ENCODE results near the gene C1orf116.

Gene C1orf116

GRCh38 chr1:207013321-207014085, 19.1 kb downstream of the C1orf116 start:
- Mint-ChIP-seq H3K4me1 (ENCODE audit: low read depth) (peaks cover 25% of the 10 kb centered on the region), H3K9me3 (no peaks in the 10 kb centered on the region), H3K27ac (no peak overlapping the region), H3K4me3 (no peak overlapping the region), H3K27me3 (peaks cover 17% of the 10 kb centered on the region), H3K36me3 (ENCODE audit: low read depth) (no peaks in the 10 kb centered on the region)
- intact Hi-C loops (cut with micrococcal nuclease): no loop called here

GRCh38 chr1:207010726-207011125, 21.8 kb downstream of the C1orf116 start:
- Mint-ChIP-seq H3K27me3 (peaks cover 23% of the 10 kb centered on the region), H3K9me3 (no peaks in the 10 kb centered on the region)
- intact Hi-C loops (cut with micrococcal nuclease): no loop called here

GRCh38 chr1:207009945-207010344, 22.6 kb downstream of the C1orf116 start:
- Mint-ChIP-seq H3K27ac (no peak overlapping the region), H3K36me3 (ENCODE audit: low read depth) (no peaks in the 10 kb centered on the region), H3K9me3 (no peaks in the 10 kb centered on the region), H3K4me1 (ENCODE audit: low read depth) (peaks cover 15% of the 10 kb centered on the region), H3K27me3 (peaks cover 25% of the 10 kb centered on the region), H3K4me3 (no peak overlapping the region)
- intact Hi-C loops (cut with micrococcal nuclease): no loop called here

More at GRCh38 chr1:207010726-207011125, 21.8 kb downstream of the C1orf116 start:
- Mint-ChIP-seq H3K27ac (no peak overlapping the region), H3K36me3 (ENCODE audit: low read depth) (no peaks in the 10 kb centered on the region), H3K4me1 (ENCODE audit: low read depth) (peaks cover 17% of the 10 kb centered on the region), H3K4me3 (no peak overlapping the region)

- Mint-ChIP-seq H3K9me3 (no peaks in the 10 kb centered on the region), H3K27ac (no peak overlapping the region), H3K4me3 (no peak overlapping the region), H3K27me3 (peaks cover 25% of the 10 kb centered on the region), H3K36me3 (ENCODE audit: low read depth) (no peaks in the 10 kb centered on the region), H3K4me1 (ENCODE audit: low read depth) (peaks cover 12% of the 10 kb centered on the region)
- intact Hi-C loops (cut with micrococcal nuclease): no loop called here
These were observed 23.2 kb downstream of the C1orf116 start for GRCh38 chr1:207009182-207009850.

- H3K4me1 Mint-ChIP-seq (ENCODE audit: low read depth): peaks cover 12% of the 10 kb centered on the region
- no peak overlapping the region for H3K27ac Mint-ChIP-seq
- no peak overlapping the region for H3K4me3 Mint-ChIP-seq
- H3K27me3 Mint-ChIP-seq: peaks cover 17% of the 10 kb centered on the region
- H3K36me3 Mint-ChIP-seq (ENCODE audit: low read depth): no peaks in the 10 kb centered on the region
- intact Hi-C loops (cut with micrococcal nuclease): loop anchor here (2.0 kb wide), 1 partner anchor 69 kb away; no protein-coding TSS in a partner anchor
- no peaks in the 10 kb centered on the region for H3K9me3 Mint-ChIP-seq
These were observed 25.1 kb downstream of the C1orf116 start for GRCh38 chr1:207007352-207008033.

GRCh38 chr1:207006914-207007313, 25.6 kb downstream of the C1orf116 start:
- peaks cover 15% of the 10 kb centered on the region for H3K27me3 Mint-ChIP-seq

GRCh38 chr1:207006083-207006482, 26.5 kb downstream of the C1orf116 start:
- intact Hi-C loops (cut with micrococcal nuclease): loop anchor here (2.0 kb wide), 1 partner anchor 71 kb away; no protein-coding TSS in a partner anchor
- H3K4me3 Mint-ChIP-seq: no peak overlapping the region
- peaks cover 13% of the 10 kb centered on the region for H3K27me3 Mint-ChIP-seq
- no peaks in the 10 kb centered on the region for H3K36me3 Mint-ChIP-seq (ENCODE audit: low read depth)
- H3K4me1 Mint-ChIP-seq (ENCODE audit: low read depth): peaks cover 8% of the 10 kb centered on the region
- no peak overlapping the region for H3K27ac Mint-ChIP-seq
- H3K9me3 Mint-ChIP-seq: no peaks in the 10 kb centered on the region

More at GRCh38 chr1:207006914-207007313, 25.6 kb downstream of the C1orf116 start:
- Mint-ChIP-seq H3K4me1 (ENCODE audit: low read depth) (peaks cover 12% of the 10 kb centered on the region), H3K36me3 (ENCODE audit: low read depth) (no peaks in the 10 kb centered on the region), H3K9me3 (no peaks in the 10 kb centered on the region), H3K4me3 (no peak overlapping the region), H3K27ac (no peak overlapping the region)
- intact Hi-C loops (cut with micrococcal nuclease): loop anchor here (2.0 kb wide), 1 partner anchor 70 kb away; no protein-coding TSS in a partner anchor

- intact Hi-C loops (cut with micrococcal nuclease): no loop called here
- Mint-ChIP-seq H3K9me3 (no peaks in the 10 kb centered on the region), H3K27ac (no peak overlapping the region), H3K4me1 (ENCODE audit: low read depth) (peaks cover 7% of the 10 kb centered on the region), H3K36me3 (ENCODE audit: low read depth) (no peaks in the 10 kb centered on the region), H3K27me3 (peaks cover 13% of the 10 kb centered on the region), H3K4me3 (no peak overlapping the region)
These were observed 27.4 kb downstream of the C1orf116 start for GRCh38 chr1:207004931-207005830.

- H3K27me3 Mint-ChIP-seq: peaks cover 8% of the 10 kb centered on the region
- H3K36me3 Mint-ChIP-seq (ENCODE audit: low read depth): no peaks in the 10 kb centered on the region
- peaks cover 7% of the 10 kb centered on the region for H3K4me1 Mint-ChIP-seq (ENCODE audit: low read depth)
- H3K27ac Mint-ChIP-seq: no peak overlapping the region
- H3K9me3 Mint-ChIP-seq: no peaks in the 10 kb centered on the region
- no peak overlapping the region for H3K4me3 Mint-ChIP-seq
- intact Hi-C loops (cut with micrococcal nuclease): no loop called here
These were observed 29.3 kb downstream of the C1orf116 start for GRCh38 chr1:207003210-207003609.

- Mint-ChIP-seq H3K4me1 (ENCODE audit: low read depth) (peaks cover 7% of the 10 kb centered on the region), H3K27ac (no peak overlapping the region), H3K4me3 (no peak overlapping the region), H3K27me3 (peaks cover 8% of the 10 kb centered on the region), H3K36me3 (ENCODE audit: low read depth) (no peaks in the 10 kb centered on the region), H3K9me3 (no peaks in the 10 kb centered on the region)
- intact Hi-C loops (cut with micrococcal nuclease): no loop called here
These were observed 29.8 kb downstream of the C1orf116 start for GRCh38 chr1:207002724-207003146.

- no peaks in the 10 kb centered on the region for H3K36me3 Mint-ChIP-seq (ENCODE audit: low read depth)
- intact Hi-C loops (cut with micrococcal nuclease): no loop called here
- H3K27ac Mint-ChIP-seq: no peak overlapping the region
These were observed 30.9 kb downstream of the C1orf116 start for GRCh38 chr1:207001492-207002245.

GRCh38 chr1:207000651-207001291, 31.8 kb downstream of the C1orf116 start:
- Mint-ChIP-seq H3K4me1 (ENCODE audit: low read depth) (peaks cover 7% of the 10 kb centered on the region), H3K4me3 (no peak overlapping the region), H3K36me3 (ENCODE audit: low read depth) (no peaks in the 10 kb centered on the region), H3K27me3 (peaks cover 5% of the 10 kb centered on the region), H3K27ac (no peak overlapping the region), H3K9me3 (no peaks in the 10 kb centered on the region)
- intact Hi-C loops (cut with micrococcal nuclease): no loop called here

More at GRCh38 chr1:207001492-207002245, 30.9 kb downstream of the C1orf116 start:
- no peak overlapping the region for H3K4me3 Mint-ChIP-seq
- peaks cover 7% of the 10 kb centered on the region for H3K4me1 Mint-ChIP-seq (ENCODE audit: low read depth)
- H3K27me3 Mint-ChIP-seq: peaks cover 8% of the 10 kb centered on the region
- H3K9me3 Mint-ChIP-seq: no peaks in the 10 kb centered on the region

All from dendritic cell treated with granulocyte-macrophage colony-stimulating factor and Interleukin-4, amounts not matched to agents 40 ng/mL and 50 ng/mL, for 4 days (primary cell).